Measurements from ENCODE around the gene PTTG1IP. TPM values are rescaled to one million over a fixed set of nuclear protein-coding genes. Genes with fewer than 3 reads are reported as not detected.
A peak's percentile ranks its signal among the peaks of the same experiment; 100 is the strongest.

Gene PTTG1IP
- total and polyA plus RNA-seq, 2 of the 4 experiments (the other 2 are of a cell fraction), result 167 to 194 TPM

DNA sequence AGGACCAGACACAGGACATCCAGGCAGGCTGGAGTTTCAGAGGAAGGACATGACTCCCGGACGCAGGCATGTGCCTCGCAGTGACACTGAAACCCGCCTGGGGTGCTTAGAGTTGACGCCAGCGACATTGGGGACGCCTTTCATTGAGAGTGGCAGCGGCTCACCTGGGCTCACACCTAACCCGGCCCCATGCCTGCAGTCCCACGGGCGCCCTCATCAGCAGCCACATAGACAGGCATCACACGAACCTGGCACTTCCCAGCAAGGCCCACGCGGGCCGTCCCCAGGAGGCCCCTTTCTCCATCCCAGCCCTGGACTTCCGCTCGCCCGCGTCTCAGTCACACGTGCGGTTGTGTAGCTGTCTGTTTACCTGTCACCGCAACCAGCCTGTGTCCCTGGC lies 30.2 kb upstream of the PTTG1IP start:
- POLR2A ChIA-PET (ENCODE audit: unreplicated experiment), result no interaction called here
- in situ Hi-C loops (cut with MboI; ENCODE audit: low sequenced_read_pairs) (no loop called here), intact Hi-C loops (cut with micrococcal nuclease) (no loop called here), dilution Hi-C loops (cut with HindIII; ENCODE audit: low sequenced_read_pairs, unreplicated experiment) (no loop called here)
- Histone ChIP-seq H3K56ac (ENCODE audit: extremely low read depth, insufficient read depth, low read length) (no peak overlapping the region; the same call in 1 of the 2 replicates), H3K36me3 (ENCODE audit: control insufficient read depth, insufficient read depth, low read length) (no peaks in the 10 kb centered on the region), H3K9ac (ENCODE audit: low read depth, low read length) (no peak overlapping the region), H3K27me3 (ENCODE audit: control insufficient read depth, insufficient read depth, low read length) (peaks cover 78% of the 10 kb centered on the region), H3K9me3 (ENCODE audit: control insufficient read depth, insufficient read depth, low read length) (no peaks in the 10 kb centered on the region), H4K91ac (ENCODE audit: insufficient read depth, low read depth, low read length) (no peak overlapping the region), H3K79me1 (ENCODE audit: low read depth in 1 of 2, low read length in 2 of 2) (no peaks in the 10 kb centered on the region), H3K4me3 (ENCODE audit: insufficient read depth, low read depth, low read length) (no peak overlapping the region), H2BK5ac (ENCODE audit: low read depth, low read length, poor library complexity, severe bottlenecking) (no peak overlapping the region), H3K23ac (ENCODE audit: low read depth, low read length) (no peak overlapping the region), H3K9me1 (ENCODE audit: insufficient read depth, low read length) (peaks cover 15% of the 10 kb centered on the region; the same call in 1 of the 2 replicates), H2AK5ac (ENCODE audit: low read depth, low read length) (no peak overlapping the region), H3K18ac (ENCODE audit: low read depth, low read length) (no peak overlapping the region), H4K20me1 (ENCODE audit: insufficient read depth, low read length) (no peaks in the 10 kb centered on the region), H4K8ac (ENCODE audit: low read depth in 2 of 2, low read length in 2 of 2) (no peak overlapping the region), H2BK20ac (ENCODE audit: low read depth, low read length) (no peak overlapping the region), H3K4me2 (ENCODE audit: low read depth, low read length) (no peak overlapping the region), H2BK15ac (ENCODE audit: low read depth, low read length) (no peak overlapping the region), H3K27ac (ENCODE audit: insufficient read depth, low read length) (no peak overlapping the region), H3K4me1 (ENCODE audit: control insufficient read depth, insufficient read depth, low read length) (peaks cover 6% of the 10 kb centered on the region; the same call in 1 of the 2 replicates), H3K4ac (ENCODE audit: low read depth, low read length) (no peak overlapping the region), H2AFZ (replicated peaks; ENCODE audit: low read length, poor library complexity) (no peak overlapping the region), H2BK120ac (ENCODE audit: low read depth, low read length) (no peak overlapping the region), H2AK9ac (replicated peaks; ENCODE audit: low read depth, low read length, poor library complexity) (peak overlapping the region; percentile 28), H3K14ac (replicated peaks; ENCODE audit: low read depth, low read length) (no peak overlapping the region), H4K5ac (ENCODE audit: low read depth, low read length) (no peak overlapping the region)
- CTCF ChIA-PET, result no interaction called here
- no TSS peak for BruUV-seq (replicated peaks)
- TF ChIP-seq NFE2L2 (IDR thresholded peaks at IDR 0.05; ENCODE audit: low read depth, low read length), result no peak
- no peak for TF ChIP-seq RFX5 (IDR thresholded peaks at IDR 0.05; ENCODE audit: low read depth, low read length)
- no peak for TF ChIP-seq MAFK (IDR thresholded peaks at IDR 0.05; ENCODE audit: low read depth, low read length)
- TF ChIP-seq CEBPB (IDR thresholded peaks at IDR 0.05; ENCODE audit: low read depth, low read length), result no peak
- no peak for TF ChIP-seq MAZ (IDR thresholded peaks at IDR 0.05; ENCODE audit: borderline replicate concordance, low read depth, low read length)
- no peak for TF ChIP-seq ELK1 (IDR thresholded peaks at IDR 0.05; ENCODE audit: borderline replicate concordance, low read depth, low read length)
- TF ChIP-seq FOS (IDR thresholded peaks at IDR 0.05; ENCODE audit: low read depth, low read length), result no peak
- no peak for TF ChIP-seq RAD21 (IDR thresholded peaks at IDR 0.05; ENCODE audit: low read length)
- no peak for TF ChIP-seq MXI1 (IDR thresholded peaks at IDR 0.05; ENCODE audit: borderline replicate concordance, low read depth, low read length)
- no peak for TF ChIP-seq POLR2A (IDR thresholded peaks at IDR 0.05; ENCODE audit: low read depth, low read length)
- no peak for TF ChIP-seq RCOR1 (IDR thresholded peaks at IDR 0.05; ENCODE audit: insufficient replicate concordance, low read length)
- no peak for TF ChIP-seq USF2 (IDR thresholded peaks at IDR 0.05; ENCODE audit: low read depth, low read length)
- no peak for TF ChIP-seq SMC3 (IDR thresholded peaks at IDR 0.05; ENCODE audit: low read depth, low read length)
- no peak for TF ChIP-seq CHD1 (IDR thresholded peaks at IDR 0.05; ENCODE audit: low read depth, low read length)
- TF ChIP-seq CTCF (conservative IDR thresholded peaks at IDR 0.05; ENCODE audit: low read depth, low read length), result no peak
- TF ChIP-seq BHLHE40 (IDR thresholded peaks at IDR 0.05; ENCODE audit: low read depth, low read length), result no peak
- WGBS, 2 experiments (ENCODE audit: extremely low coverage in 2 of 2, insufficient read length in 1 of 2), result 79% methylated on average over 11 of the region's 22 CpGs; no CpG with 5 or more reads in 1 of the 2 experiments
- DNase-seq, result no peak
- ATAC-seq (ENCODE audit: low read depth), result no peak

Measured in IMR-90 (cell line).